Measurements from ENCODE around the gene SP9. TPM values are rescaled to one million over a fixed set of nuclear protein-coding genes. Genes with fewer than 3 reads are reported as not detected.
A peak's percentile ranks its signal among the peaks of the same experiment; 100 is the strongest.

SP9 gene
- total and polyA plus RNA-seq, 4 donors, result not detected

DNA sequence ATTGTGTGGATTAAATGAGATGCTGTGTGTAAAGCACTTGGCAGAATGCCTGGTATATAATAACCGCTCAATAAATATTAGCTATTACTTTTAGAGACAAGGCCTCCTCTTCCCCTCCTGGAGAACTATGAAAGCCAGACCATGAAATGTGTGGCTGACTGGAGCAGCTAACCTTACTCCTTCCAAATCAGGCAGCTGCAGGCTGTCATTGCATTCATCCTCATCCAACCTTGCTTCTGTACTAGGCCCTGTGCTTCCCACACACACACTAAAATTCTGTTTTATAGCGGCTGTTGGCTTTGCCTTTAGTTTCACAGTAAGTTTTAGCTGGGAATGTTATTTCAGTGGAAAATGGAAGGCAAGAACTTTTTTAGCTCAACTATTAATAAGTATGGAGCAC lies 10.2 kb upstream of the SP9 start:
- Histone ChIP-seq H3K4me3 (no peak overlapping the region), H3K36me3 (ENCODE audit: control insufficient read depth in 4 of 4, insufficient read depth in 4 of 4, low read length in 4 of 4) (no peaks in the 10 kb centered on the region), H3K9ac (ENCODE audit: insufficient read depth in 1 of 2, low read length in 2 of 2) (no peak overlapping the region), H3K27ac (ENCODE audit: low read depth in 1 of 2, low read length in 1 of 2) (no peak overlapping the region), H3K9me3 (ENCODE audit: control insufficient read depth in 4 of 4, insufficient read depth in 3 of 4, low read length in 3 of 4) (peaks cover 0 to 6% (median 0%) of the 10 kb centered on the region in 4 donors), H3K4me1 (ENCODE audit: control insufficient read depth in 5 of 5, insufficient read depth in 5 of 5, low read length in 5 of 5) (peaks cover 2 to 18% (median 12%) of the 10 kb centered on the region in 5 donors), H3K27me3 (ENCODE audit: control insufficient read depth in 3 of 3, insufficient read depth in 3 of 3, low read length in 2 of 3) (peaks cover 11 to 50% (median 35%) of the 10 kb centered on the region in 3 donors)
- 78 to 81% methylated on average over 2 of the region's 2 CpGs for WGBS, 2 donors
- no peak for DNase-seq
- TF ChIP-seq, protein P1, sequence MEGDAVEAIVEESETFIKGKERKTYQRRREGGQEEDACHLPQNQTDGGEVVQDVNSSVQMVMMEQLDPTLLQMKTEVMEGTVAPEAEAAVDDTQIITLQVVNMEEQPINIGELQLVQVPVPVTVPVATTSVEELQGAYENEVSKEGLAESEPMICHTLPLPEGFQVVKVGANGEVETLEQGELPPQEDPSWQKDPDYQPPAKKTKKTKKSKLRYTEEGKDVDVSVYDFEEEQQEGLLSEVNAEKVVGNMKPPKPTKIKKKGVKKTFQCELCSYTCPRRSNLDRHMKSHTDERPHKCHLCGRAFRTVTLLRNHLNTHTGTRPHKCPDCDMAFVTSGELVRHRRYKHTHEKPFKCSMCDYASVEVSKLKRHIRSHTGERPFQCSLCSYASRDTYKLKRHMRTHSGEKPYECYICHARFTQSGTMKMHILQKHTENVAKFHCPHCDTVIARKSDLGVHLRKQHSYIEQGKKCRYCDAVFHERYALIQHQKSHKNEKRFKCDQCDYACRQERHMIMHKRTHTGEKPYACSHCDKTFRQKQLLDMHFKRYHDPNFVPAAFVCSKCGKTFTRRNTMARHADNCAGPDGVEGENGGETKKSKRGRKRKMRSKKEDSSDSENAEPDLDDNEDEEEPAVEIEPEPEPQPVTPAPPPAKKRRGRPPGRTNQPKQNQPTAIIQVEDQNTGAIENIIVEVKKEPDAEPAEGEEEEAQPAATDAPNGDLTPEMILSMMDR (IDR thresholded peaks at IDR 0.05; ENCODE audit: control extremely low read depth, extremely low read depth), result no peak
- ATAC-seq (ENCODE audit: insufficient read depth, low FRiP score), result no peak

DNA sequence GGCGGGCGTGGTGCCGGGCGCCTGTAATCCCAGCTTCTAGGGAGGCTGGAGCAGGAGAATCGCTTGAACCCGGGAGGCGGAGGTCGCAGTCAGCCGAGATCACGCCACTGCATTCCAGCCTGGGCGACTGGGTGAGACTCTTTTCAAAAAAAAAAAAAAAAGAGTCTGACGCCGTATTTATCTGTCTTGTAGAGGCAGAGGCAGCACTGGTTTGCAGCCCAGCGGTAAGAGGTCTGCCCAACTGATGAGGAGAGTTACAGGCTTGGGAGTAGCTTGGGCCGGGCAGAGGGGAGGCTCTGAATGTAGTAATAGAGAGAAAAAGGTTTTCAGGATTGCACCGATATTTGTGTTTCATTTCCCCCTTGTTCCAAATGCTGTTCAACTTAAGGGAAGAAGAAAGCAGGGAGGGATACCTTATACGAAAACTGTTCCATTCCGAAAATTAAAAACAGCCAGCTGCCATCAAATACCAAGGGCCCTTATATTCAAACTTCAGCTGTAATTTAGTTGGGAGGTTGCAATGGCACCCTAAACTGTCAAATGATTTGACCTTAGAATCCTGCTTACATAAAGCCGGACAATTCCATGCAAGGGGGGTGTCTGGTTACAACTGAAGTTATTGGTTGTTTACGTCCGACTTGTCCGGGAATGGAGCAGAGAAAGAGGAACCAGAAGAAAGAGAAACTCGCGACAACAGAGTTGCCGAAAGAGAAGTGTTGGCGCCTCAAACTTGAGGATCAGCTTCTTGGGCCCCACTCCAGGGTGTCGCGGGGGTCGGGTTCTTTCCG lies 9.2 kb upstream of the SP9 start:
- ATAC-seq (ENCODE audit: insufficient read depth, low FRiP score) (peak; percentile 62), DNase-seq (peak; percentile 16 to 83 (median 82))
- Histone ChIP-seq H3K27me3 (ENCODE audit: control insufficient read depth in 3 of 3, insufficient read depth in 3 of 3, low read length in 2 of 3) (peaks cover 14 to 51% (median 44%) of the 10 kb centered on the region in 3 donors), H3K27ac (ENCODE audit: low read depth in 1 of 2, low read length in 1 of 2) (no peak overlapping the region), H3K36me3 (ENCODE audit: control insufficient read depth in 4 of 4, insufficient read depth in 4 of 4, low read length in 4 of 4) (no peaks in the 10 kb centered on the region), H3K9me3 (ENCODE audit: control insufficient read depth in 4 of 4, insufficient read depth in 3 of 4, low read length in 3 of 4) (peaks cover 0 to 6% (median 0%) of the 10 kb centered on the region in 4 donors), H3K9ac (ENCODE audit: insufficient read depth in 1 of 2, low read length in 2 of 2) (peak overlapping the region in 1 of 2 donors; percentile 4), H3K4me3 (no peak overlapping the region), H3K4me1 (ENCODE audit: control insufficient read depth in 5 of 5, insufficient read depth in 5 of 5, low read length in 5 of 5) (peaks cover 2 to 18% (median 12%) of the 10 kb centered on the region in 5 donors)
- WGBS, 2 donors, result 53 to 56% methylated on average over 30 of the region's 30 CpGs
- TF ChIP-seq, protein P1 (IDR thresholded peaks at IDR 0.05; ENCODE audit: control extremely low read depth, extremely low read depth), result no peak

- Histone ChIP-seq H3K9me3 (ENCODE audit: control insufficient read depth in 4 of 4, insufficient read depth in 3 of 4, low read length in 3 of 4) (peaks cover 0 to 7% (median 0%) of the 10 kb centered on the region in 4 donors), H3K36me3 (ENCODE audit: control insufficient read depth in 4 of 4, insufficient read depth in 4 of 4, low read length in 4 of 4) (no peaks in the 10 kb centered on the region), H3K9ac (ENCODE audit: insufficient read depth in 1 of 2, low read length in 2 of 2) (peak overlapping the region in 1 of 2 donors; percentile 52), H3K27ac (ENCODE audit: low read depth in 1 of 2, low read length in 1 of 2) (no peak overlapping the region), H3K4me1 (ENCODE audit: control insufficient read depth in 5 of 5, insufficient read depth in 5 of 5, low read length in 5 of 5) (peaks cover 2 to 18% (median 12%) of the 10 kb centered on the region in 5 donors), H3K27me3 (ENCODE audit: control insufficient read depth in 3 of 3, insufficient read depth in 3 of 3, low read length in 2 of 3) (peaks cover 18 to 57% (median 52%) of the 10 kb centered on the region in 3 donors), H3K4me3 (no peak overlapping the region)
- DNase-seq (peak; percentile 73 to 75 (median 75)), ATAC-seq (ENCODE audit: insufficient read depth, low FRiP score) (no peak)
- WGBS, 2 donors, result 2% methylated on average over 54 to 63 of the region's 63 CpGs
- TF ChIP-seq, protein P1 (IDR thresholded peaks at IDR 0.05; ENCODE audit: control extremely low read depth, extremely low read depth), result no peak
These were observed 8.4 kb upstream of the SP9 start for GRCh38 chr2:174326161-174327020.

Data from lung (tissue), 12 donors.